GM21423 (cell line): ENCODE measurements around the gene TXNL4A.

Experiments
- ATAC-seq: cut with Tn5 transposase; IDR thresholded peaks from one replicate; pipeline ENCODE4 v1.9.1; 2021; ENCODE audit warnings: mild to moderate bottlenecking, moderate library complexity; ENCODE audit not compliant: unreplicated experiment

TXNL4A gene

DNA sequence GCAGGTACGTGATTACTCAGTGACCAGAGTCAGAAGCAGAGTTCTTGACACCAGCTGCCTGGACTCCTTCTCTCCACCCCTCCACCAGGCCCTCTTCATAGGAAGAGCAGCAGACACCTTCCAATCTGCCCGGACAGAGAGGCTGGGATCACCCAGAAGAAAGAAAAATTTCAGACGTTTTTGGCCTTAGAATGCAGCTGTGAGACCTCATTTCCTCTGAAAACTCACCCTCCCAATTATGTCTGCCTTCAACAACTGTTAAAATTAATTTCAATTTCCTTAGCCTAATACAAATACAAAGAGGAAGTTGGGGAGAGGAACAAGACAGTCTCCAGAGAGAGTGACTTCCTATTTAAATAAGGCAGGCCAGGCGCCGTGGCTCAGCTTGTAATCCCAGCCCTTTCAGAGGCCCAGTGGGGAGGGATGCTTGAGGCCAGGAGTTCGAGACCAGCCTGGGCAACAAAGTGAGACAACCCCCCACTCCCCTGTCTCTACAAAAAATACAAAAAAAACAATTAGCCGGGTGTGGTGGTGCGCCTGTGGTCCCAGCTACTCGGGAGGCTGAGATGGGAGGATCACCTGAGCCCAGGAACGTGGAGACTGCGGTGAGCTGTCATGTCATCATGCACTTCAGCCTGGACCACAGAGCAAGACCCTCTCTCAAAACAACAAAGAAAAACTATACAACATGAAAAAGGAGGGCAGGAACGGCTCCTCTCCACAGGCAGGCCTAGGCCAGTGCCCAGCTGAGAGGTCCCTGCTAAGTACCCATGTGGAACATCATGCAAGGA, 38.5 kb downstream of the TXNL4A start:
- no peak for ATAC-seq

- no peak for ATAC-seq
Measured at GRCh38 chr18:79948719-79949411, 39.5 kb downstream of the TXNL4A start.

DNA sequence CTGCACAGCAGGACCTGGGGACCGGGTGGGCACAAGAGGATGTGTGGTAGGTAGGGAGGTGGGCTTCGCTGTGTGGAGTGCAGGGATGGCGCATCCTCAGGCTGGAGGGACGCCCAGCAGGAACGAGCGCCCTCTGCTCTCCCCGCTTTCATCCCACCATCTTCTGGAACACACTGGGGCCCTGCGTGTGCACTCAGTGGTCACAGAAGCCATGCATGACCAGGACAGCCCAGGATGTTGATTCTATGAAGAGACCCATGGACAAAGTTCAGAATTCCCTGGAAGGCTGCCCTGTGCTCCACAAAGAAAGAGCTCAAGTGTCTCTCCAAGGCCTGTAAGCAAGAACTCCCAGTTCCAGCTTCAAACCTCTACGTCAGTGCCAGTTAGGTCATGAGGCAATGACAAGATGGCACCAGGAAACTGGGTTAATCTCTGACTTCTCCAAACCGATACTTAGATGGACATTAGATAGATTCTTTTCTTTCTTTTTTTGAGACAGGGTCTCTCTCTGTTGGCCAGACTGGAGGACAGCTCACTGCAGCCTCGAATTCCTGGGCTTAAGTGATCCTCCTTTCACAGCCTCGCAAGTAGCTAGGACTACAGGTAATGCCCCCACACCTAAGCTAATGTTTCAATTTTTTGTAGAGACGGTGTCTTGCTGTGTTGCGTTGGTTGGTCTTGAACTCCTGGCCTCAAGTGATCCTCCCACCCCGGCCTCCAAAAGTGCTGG, 40.3 kb downstream of the TXNL4A start:
- no peak for ATAC-seq

DNA sequence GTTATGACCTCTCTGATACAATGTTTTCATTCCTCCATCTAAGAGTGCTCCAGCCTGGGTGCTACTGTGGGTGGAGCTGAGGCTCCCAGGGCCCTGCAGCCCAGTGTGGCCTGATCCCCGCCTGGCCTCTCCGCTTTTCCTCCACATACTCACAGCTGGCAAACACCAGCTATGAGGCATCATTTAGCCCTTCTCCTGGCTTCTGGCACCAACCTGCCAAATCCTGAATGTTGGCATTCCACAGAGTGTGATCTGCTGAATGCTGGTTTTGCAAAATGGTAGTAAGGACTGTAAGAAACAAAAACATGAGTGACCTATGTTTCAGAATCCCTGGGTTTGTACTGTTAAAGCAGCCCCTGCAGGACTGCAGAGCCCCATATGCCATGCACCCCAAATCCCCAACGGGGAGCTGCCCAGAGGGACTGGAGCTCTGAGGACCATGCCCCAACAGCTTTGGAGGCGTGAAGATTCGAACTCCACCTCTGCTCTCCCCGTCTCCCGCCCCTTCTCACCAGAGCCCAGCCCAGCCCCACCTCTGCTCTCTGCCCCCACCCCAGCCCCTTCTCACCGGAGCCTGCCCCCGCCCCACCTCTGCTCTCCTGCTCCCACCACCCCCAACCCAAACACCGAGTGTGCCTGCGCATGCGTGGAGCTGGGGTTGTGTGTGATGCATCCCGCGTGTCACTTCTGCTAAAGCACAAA, 41.2 kb downstream of the TXNL4A start:
- ATAC-seq, result no peak

DNA sequence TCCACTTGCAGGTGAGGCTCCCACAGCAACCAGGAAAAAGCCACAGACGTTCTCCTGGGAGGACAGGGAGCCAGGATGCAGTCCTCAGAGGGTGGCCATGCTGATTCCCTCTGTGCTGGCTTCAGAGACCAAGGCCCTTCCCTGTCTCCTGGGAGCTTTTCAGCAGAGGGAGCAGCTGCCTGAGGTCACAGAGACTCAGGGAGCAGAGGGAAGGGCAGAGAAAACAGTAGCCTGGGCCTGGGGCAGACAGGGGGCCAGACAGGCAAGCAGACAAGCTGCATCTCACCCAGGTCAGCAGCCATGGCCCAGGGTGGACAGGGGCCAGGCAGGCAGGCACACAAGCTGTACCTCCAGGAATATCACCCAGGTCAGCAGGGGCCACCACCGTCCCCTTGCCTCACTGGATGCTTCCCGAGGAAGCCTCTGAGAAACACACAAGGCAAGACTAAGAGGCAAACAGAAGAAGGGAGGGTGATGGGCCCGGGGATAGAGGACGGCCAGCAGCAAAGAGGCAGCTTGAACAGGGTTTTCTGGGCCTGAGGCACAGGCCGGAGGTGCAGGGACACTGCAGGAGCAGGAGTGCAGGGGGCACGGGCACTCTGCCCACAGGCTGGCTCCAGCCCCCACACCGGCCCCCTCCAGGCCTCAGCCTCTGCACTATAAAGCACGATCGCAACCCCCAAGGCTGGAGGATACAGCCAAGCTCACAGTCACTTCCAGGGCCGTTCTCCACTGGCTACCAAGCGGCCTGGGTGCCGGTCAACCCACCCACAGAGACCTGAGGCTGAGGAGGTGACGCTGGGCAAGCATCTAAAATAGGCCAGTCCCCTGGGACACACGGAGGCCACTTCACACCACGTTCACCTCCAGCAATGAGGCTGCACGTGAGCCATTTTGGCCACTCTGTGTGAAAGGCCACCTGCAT, 43.0 kb downstream of the TXNL4A start:
- ATAC-seq, result no peak

GRCh38 chr18:79944746-79945117, 43.6 kb downstream of the TXNL4A start:
- ATAC-seq, result no peak

GRCh38 chr18:79944126-79944731, 44.1 kb downstream of the TXNL4A start:
- no peak for ATAC-seq

- no peak for ATAC-seq
Measured at GRCh38 chr18:79943608-79944125, 44.7 kb downstream of the TXNL4A start.

GRCh38 chr18:79942786-79943607, 45.4 kb downstream of the TXNL4A start:
- ATAC-seq, result no peak

DNA sequence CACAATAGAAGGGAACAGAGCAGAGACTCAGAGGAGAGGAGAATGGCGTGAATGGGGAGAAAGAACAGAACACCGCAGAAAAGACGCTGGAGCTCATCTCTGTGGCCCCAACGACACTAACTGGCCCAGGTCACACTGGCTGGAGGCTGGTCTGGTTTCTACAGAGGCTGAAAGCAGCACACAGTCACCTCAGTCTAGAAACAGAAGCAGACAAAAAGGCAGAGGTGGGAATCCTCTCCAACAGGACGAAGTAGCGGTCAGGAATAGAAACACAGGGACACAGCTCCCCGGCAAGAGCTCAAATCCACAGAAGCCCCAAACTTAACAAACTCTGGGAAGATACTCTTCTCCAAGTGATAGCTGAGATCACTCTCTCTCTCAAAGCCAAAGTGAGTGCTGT, 46.2 kb downstream of the TXNL4A start:
- no peak for ATAC-seq

GRCh38 chr18:79941473-79942119, 46.8 kb downstream of the TXNL4A start:
- ATAC-seq, result no peak

DNA sequence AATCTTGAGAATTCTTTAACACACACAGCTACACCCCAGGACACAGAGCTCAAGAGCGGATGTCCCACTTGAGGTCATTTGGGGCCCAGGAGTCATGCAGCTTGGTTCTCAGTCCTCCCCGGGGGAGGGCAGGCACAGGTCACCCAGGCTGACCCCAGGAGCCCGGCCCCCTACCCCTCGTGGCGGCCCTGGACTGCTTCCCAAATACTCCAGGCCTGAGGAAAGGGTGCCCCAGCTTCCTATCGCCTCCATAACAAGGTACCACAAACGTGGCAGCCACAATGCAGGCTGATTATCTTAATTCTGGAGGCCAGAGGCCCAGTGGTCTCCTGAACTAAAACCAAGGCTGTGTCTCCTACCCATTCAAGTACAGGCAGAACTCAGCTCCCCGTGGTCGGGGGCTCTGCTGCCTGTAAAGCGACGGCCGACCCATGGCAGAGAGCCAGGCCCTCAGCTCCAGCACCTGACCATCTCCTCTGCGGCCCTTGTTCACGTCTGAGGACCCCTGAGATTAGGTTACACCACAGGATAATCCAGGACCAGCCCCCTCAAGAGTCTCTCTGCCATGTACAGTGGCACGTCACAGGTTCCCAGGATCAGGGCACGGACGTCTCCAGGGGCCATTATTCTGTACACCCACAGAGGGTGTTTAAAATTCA, 47.4 kb downstream of the TXNL4A start:
- no peak for ATAC-seq

- no peak for ATAC-seq
Measured at GRCh38 chr18:79940126-79940813, 48.1 kb downstream of the TXNL4A start.

- ATAC-seq, result no peak
Measured at GRCh38 chr18:79939096-79939495, 49.3 kb downstream of the TXNL4A start.

GRCh38 chr18:79938196-79938595, 50.2 kb downstream of the TXNL4A start:
- ATAC-seq, result no peak

GRCh38 chr18:79937103-79937860, 51.1 kb downstream of the TXNL4A start:
- no peak for ATAC-seq
